Dermis microvascular lymphatic vessel endothelial cell (primary cell): ENCODE data around the gene ANKRD40. TPM values are rescaled to one million over a fixed set of nuclear protein-coding genes. Genes with fewer than 3 reads are reported as not detected.

Source experiments
- DNase-seq, 2 donors: peaks; one replicate each; pipeline versions ENCODE4 v3.0.0 to v3.0.0-alpha.2; 2010; ENCODE audit warnings: low read depth in 2 of 2
- total RNA-seq: library from RNA; depleted of rRNA; stranded (reverse); fragments of >200 nt; gene quantifications from 2 replicates; pipeline ENCODE4 v1.2.1, GENCODE V29; 2014

Gene ANKRD40
- total RNA-seq, 1 donor from 2014 or later = 27.0 TPM

- DNase-seq = no peak
Measured at GRCh38 chr17:50668838-50669581, 38.7 kb downstream of the ANKRD40 start.

- peak; percentile 10 to 49 for DNase-seq
Measured at GRCh38 chr17:50668025-50668837, 39.5 kb downstream of the ANKRD40 start.

GRCh38 chr17:50667259-50668024, 40.3 kb downstream of the ANKRD40 start:
- no peak for DNase-seq

- DNase-seq = no peak
Measured at GRCh38 chr17:50666316-50666715, 41.4 kb downstream of the ANKRD40 start.

- no peak for DNase-seq
Measured at GRCh38 chr17:50665838-50666237, 41.9 kb downstream of the ANKRD40 start.

- no peak for DNase-seq
Measured at GRCh38 chr17:50664788-50665458, 42.8 kb downstream of the ANKRD40 start.

GRCh38 chr17:50663812-50664374, 43.8 kb downstream of the ANKRD40 start:
- no peak for DNase-seq

GRCh38 chr17:50662632-50663225, 45.0 kb downstream of the ANKRD40 start:
- no peak for DNase-seq

- peak; percentile 48 to 86 for DNase-seq
Measured at GRCh38 chr17:50661795-50662391, 45.8 kb downstream of the ANKRD40 start.

GRCh38 chr17:50661348-50661747, 46.4 kb downstream of the ANKRD40 start:
- DNase-seq = no peak

- no peak for DNase-seq
Measured at GRCh38 chr17:50660887-50661345, 46.8 kb downstream of the ANKRD40 start.

GRCh38 chr17:50660042-50660886, 47.5 kb downstream of the ANKRD40 start:
- DNase-seq = peak in 1 of 2 donors; percentile 36

GRCh38 chr17:50659179-50659578, 48.5 kb downstream of the ANKRD40 start:
- DNase-seq = no peak

GRCh38 chr17:50658616-50659015, 49.1 kb downstream of the ANKRD40 start:
- no peak for DNase-seq

- no peak for DNase-seq
Measured at GRCh38 chr17:50657627-50658026, 50.1 kb downstream of the ANKRD40 start.

- no peak for DNase-seq
Measured at GRCh38 chr17:50657054-50657453, 50.7 kb downstream of the ANKRD40 start.

- no peak for DNase-seq
Measured at GRCh38 chr17:50656509-50656908, 51.2 kb downstream of the ANKRD40 start.

GRCh38 chr17:50653738-50654137, 54.0 kb downstream of the ANKRD40 start:
- no peak for DNase-seq

GRCh38 chr17:50651661-50652060, 56.1 kb downstream of the ANKRD40 start:
- DNase-seq = no peak
